Measurements from ENCODE around the gene PPP1R3G. TPM values are rescaled to one million over a fixed set of nuclear protein-coding genes. Genes with fewer than 3 reads are reported as not detected.
A peak's percentile ranks its signal among the peaks of the same experiment; 100 is the strongest.

Gene PPP1R3G
- total and polyA plus RNA-seq, 2 of the 13 experiments (the other 11 are each of a cell fraction or from before 2014, with no cell fraction given), result 1.2 to 1.3 TPM

DNA sequence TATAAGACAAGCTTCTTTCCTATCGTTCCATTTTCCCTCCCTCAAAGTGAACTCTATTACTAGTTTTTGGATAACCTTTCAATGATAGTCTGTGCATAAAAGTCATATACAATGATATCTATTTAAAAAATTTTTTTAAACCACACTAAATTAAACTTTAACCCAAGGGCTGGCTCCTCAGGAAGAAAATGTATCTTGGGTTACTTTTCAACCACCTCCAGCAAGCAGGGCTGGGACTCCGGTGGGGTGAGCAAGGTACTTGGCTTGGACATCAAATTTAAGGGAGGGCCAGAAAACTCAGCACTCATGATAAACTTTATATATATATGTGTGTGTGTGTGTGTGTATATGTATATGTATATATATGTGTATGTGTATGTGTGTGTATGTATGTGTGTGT lies 13.9 kb upstream of the PPP1R3G start:
- H3K4me2 ChIP-seq (ENCODE audit: low read depth, low read length), result 0 out of 2 replicates have a peak overlapping the region, but pooled peaks have one; percentile 5
- CTCF ChIA-PET (ENCODE audit: low intra/inter-chr PET ratio, low total read pairs), result no interaction called here
- H3K4me3 ChIP-seq (replicated peaks in 1 of 3; ENCODE audit: insufficient read depth in 1 of 3, low read depth in 2 of 3, low read length in 3 of 3), result no peak overlapping the region
- DNase-seq (ENCODE audit: low spot score) (no peak), ATAC-seq (no peak), FAIRE-seq (no peak)
- POLR2A ChIA-PET, result interaction anchor here (0.8 kb wide), 1 partner anchor 51 kb away, joined by 3 read pairs; no protein-coding TSS in a partner anchor
- in situ Hi-C loops (cut with HindIII; ENCODE audit: extremely low pct_ligation_motif_present, low pct_unique_long_range_greater_than_20kb) (no loop called here), intact Hi-C loops (cut with micrococcal nuclease; ENCODE audit: unreplicated experiment) (no loop called here)
- H2AFZ ChIP-seq (ENCODE audit: low read length), result no peak overlapping the region
- H3K4me1 ChIP-seq (ENCODE audit: insufficient read depth, low read length), result peaks cover 75% of the 10 kb centered on the region
- no peaks in the 10 kb centered on the region for H3K36me3 ChIP-seq (replicated peaks in 1 of 2; ENCODE audit: control insufficient read depth in 1 of 2, insufficient read depth in 2 of 2, low read length in 2 of 2)
- BruUV-seq (replicated peaks), result no TSS peak
- WGBS (ENCODE audit: low lambda C conversion rate), result 58% methylated on average over 2 of the region's 2 CpGs
- no peaks in the 10 kb centered on the region for H3K79me2 ChIP-seq (ENCODE audit: insufficient read depth, low read length)
- H3K9me3 ChIP-seq (ENCODE audit: low read length), result no peaks in the 10 kb centered on the region
- no peaks in the 10 kb centered on the region for H3K27me3 ChIP-seq (ENCODE audit: control insufficient read depth in 1 of 2, insufficient read depth in 2 of 2, low read length in 2 of 2)
- H3K9ac ChIP-seq (ENCODE audit: insufficient read depth, low read depth, low read length), result no peak overlapping the region
- TF ChIP-seq HNF1A (IDR thresholded peaks at IDR 0.05; ENCODE audit: low read depth), result 0 out of 2 replicates have a peak, but pooled peaks have one; percentile 25
- TF ChIP-seq HNF1A (CRISPR knock-in tag; IDR thresholded peaks at IDR 0.05; ENCODE audit: borderline replicate concordance), result no peak
- no peak for TF ChIP-seq CC2D1A (CRISPR knock-in tag; IDR thresholded peaks at IDR 0.05)
- TF ChIP-seq, protein P1, sequence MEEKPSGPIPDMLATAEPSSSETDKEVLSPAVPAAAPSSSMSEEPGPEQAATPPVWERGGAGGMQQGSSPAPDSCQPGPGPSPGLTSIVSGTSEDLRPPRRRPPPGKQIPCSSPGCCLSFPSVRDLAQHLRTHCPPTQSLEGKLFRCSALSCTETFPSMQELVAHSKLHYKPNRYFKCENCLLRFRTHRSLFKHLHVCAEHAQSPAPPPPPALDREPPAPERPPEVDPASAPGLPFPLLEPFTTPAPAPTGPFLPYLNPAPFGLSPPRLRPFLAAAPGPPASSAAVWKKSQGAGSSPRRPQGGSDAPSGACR (CRISPR knock-in tag; IDR thresholded peaks at IDR 0.05), result no peak
- H3K27ac ChIP-seq (ENCODE audit: extremely low read length, insufficient read depth, low read length), result peak overlapping the region; percentile 20
- no peaks in the 10 kb centered on the region for H4K20me1 ChIP-seq (ENCODE audit: insufficient read depth, low read length)
